GM19240 (cell line): Measurements from ENCODE around the gene HDLBP.
A peak's percentile ranks its signal among the peaks of the same experiment; 100 is the strongest.

Experiments
- DNase-seq: peaks from one replicate; pipeline ENCODE4 v3.0.0; 2011; ENCODE audit warnings: low spot score; ENCODE audit not compliant: insufficient read length

The HDLBP gene

GRCh38 chr2:241232736-241233575, 82.5 kb downstream of the HDLBP start:
- DNase-seq: no peak

- DNase-seq: no peak
Observed at GRCh38 chr2:241230435-241230834, 85.0 kb downstream of the HDLBP start.

GRCh38 chr2:241229563-241230401, 85.7 kb downstream of the HDLBP start:
- DNase-seq: no peak

- DNase-seq: no peak
Observed at GRCh38 chr2:241228860-241229516, 86.5 kb downstream of the HDLBP start.

- no peak for DNase-seq
Observed at GRCh38 chr2:241228081-241228859, 87.2 kb downstream of the HDLBP start.

GRCh38 chr2:241227594-241227993, 87.9 kb downstream of the HDLBP start:
- no peak for DNase-seq

GRCh38 chr2:241226723-241227572, 88.5 kb downstream of the HDLBP start:
- DNase-seq: no peak

GRCh38 chr2:241225983-241226382, 89.5 kb downstream of the HDLBP start:
- no peak for DNase-seq

GRCh38 chr2:241225545-241225944, 89.9 kb downstream of the HDLBP start:
- no peak for DNase-seq

GRCh38 chr2:241224851-241225438, 90.5 kb downstream of the HDLBP start:
- no peak for DNase-seq

GRCh38 chr2:241224018-241224850, 91.2 kb downstream of the HDLBP start:
- DNase-seq: no peak

- DNase-seq: no peak
Observed at GRCh38 chr2:241223211-241224017, 92.1 kb downstream of the HDLBP start.

GRCh38 chr2:241219856-241220356, 95.6 kb downstream of the HDLBP start:
- no peak for DNase-seq

GRCh38 chr2:241219030-241219382, 96.5 kb downstream of the HDLBP start:
- DNase-seq: no peak

- peak; percentile 31 for DNase-seq
Observed at GRCh38 chr2:241218131-241219029, 97.1 kb downstream of the HDLBP start.

GRCh38 chr2:241217320-241218031, 98.0 kb downstream of the HDLBP start:
- peak; percentile 91 for DNase-seq
